ENCODE data around the gene BARHL1.

BARHL1 gene

GRCh38 chr9:132541051-132541450, 41.4 kb upstream of the BARHL1 start:
- Histone ChIP-seq H4K20me1 (ENCODE audit: control insufficient read depth, insufficient read depth, low read depth, low read length) (no peaks in the 10 kb centered on the region), H3K9me3 (ENCODE audit: control insufficient read depth, insufficient read depth, low read length) (no peaks in the 10 kb centered on the region), H3K4me3 (ENCODE audit: low read length) (no peak overlapping the region), H3K4me2 (ENCODE audit: low read length) (no peak overlapping the region), H3K36me3 (ENCODE audit: control insufficient read depth, low read length) (no peaks in the 10 kb centered on the region), H3K27ac (ENCODE audit: low read depth, low read length) (no peak overlapping the region), H3F3A (ENCODE audit: control insufficient read depth, insufficient read depth) (no peaks in the 10 kb centered on the region), H3K27me3 (ENCODE audit: control insufficient read depth, low read length) (no peaks in the 10 kb centered on the region), H3K4me1 (ENCODE audit: control insufficient read depth, low read length) (peaks cover 5% of the 10 kb centered on the region), H3K9me2 (replicated peaks; ENCODE audit: control insufficient read depth, low read length) (no peaks in the 10 kb centered on the region), H3K79me2 (ENCODE audit: control insufficient read depth, low read length) (no peaks in the 10 kb centered on the region)
- TF ChIP-seq CTCF (IDR thresholded peaks at IDR 0.05; ENCODE audit: low read depth, low read length, poor library complexity, severe bottlenecking) = no peak
- no peak for TF ChIP-seq EZH2phosphoT487 (IDR thresholded peaks at IDR 0.05; ENCODE audit: borderline replicate concordance, low read length)

- H3K4me1 ChIP-seq (ENCODE audit: control insufficient read depth, low read length) = peaks cover 16% of the 10 kb centered on the region
- H3K79me2 ChIP-seq (ENCODE audit: control insufficient read depth, low read length) = no peaks in the 10 kb centered on the region
- H3K4me3 ChIP-seq (ENCODE audit: low read length) = no peak overlapping the region
- H3K27ac ChIP-seq (ENCODE audit: low read depth, low read length) = no peak overlapping the region
- no peaks in the 10 kb centered on the region for H3K36me3 ChIP-seq (ENCODE audit: control insufficient read depth, low read length)
- no peak for TF ChIP-seq EZH2phosphoT487 (IDR thresholded peaks at IDR 0.05; ENCODE audit: borderline replicate concordance, low read length)
- TF ChIP-seq CTCF (IDR thresholded peaks at IDR 0.05; ENCODE audit: low read depth, low read length, poor library complexity, severe bottlenecking) = no peak
- no peaks in the 10 kb centered on the region for H3K9me3 ChIP-seq (ENCODE audit: control insufficient read depth, insufficient read depth, low read length)
- peaks cover 3% of the 10 kb centered on the region; the same call in 1 of the 2 replicates for H3F3A ChIP-seq (ENCODE audit: control insufficient read depth, insufficient read depth)
- no peaks in the 10 kb centered on the region for H3K27me3 ChIP-seq (ENCODE audit: control insufficient read depth, low read length)
- no peaks in the 10 kb centered on the region for H4K20me1 ChIP-seq (ENCODE audit: control insufficient read depth, insufficient read depth, low read depth, low read length)
- no peak overlapping the region for H3K4me2 ChIP-seq (ENCODE audit: low read length)
- no peaks in the 10 kb centered on the region for H3K9me2 ChIP-seq (replicated peaks; ENCODE audit: control insufficient read depth, low read length)
Measured at GRCh38 chr9:132541870-132542830, 40.3 kb upstream of the BARHL1 start.

DNA sequence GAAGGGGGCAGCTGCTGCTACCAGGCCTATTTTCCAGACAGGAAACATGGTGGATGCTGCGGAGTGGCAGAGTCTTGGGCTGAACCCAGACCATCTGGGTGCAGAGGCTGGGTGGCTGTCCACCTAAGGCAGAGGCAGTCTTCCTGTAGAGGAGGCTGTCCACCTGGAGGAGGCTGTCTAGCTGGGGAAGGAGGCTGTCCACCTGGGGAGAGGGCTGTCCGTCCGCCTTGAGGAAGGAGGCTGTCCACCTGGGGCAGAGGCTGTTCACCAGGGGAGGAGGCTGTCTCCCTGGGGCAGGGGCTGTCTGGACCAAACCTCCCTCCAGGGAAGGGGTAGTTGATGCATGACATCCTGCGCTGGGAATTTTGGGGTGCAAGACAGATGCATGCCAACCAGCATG, 39.2 kb upstream of the BARHL1 start:
- no peaks in the 10 kb centered on the region for H3K79me2 ChIP-seq (ENCODE audit: control insufficient read depth, low read length)
- no peaks in the 10 kb centered on the region for H3K9me2 ChIP-seq (replicated peaks; ENCODE audit: control insufficient read depth, low read length)
- no peaks in the 10 kb centered on the region for H3K36me3 ChIP-seq (ENCODE audit: control insufficient read depth, low read length)
- H4K20me1 ChIP-seq (ENCODE audit: control insufficient read depth, insufficient read depth, low read depth, low read length) = no peaks in the 10 kb centered on the region
- TF ChIP-seq EZH2phosphoT487 (IDR thresholded peaks at IDR 0.05; ENCODE audit: borderline replicate concordance, low read length) (no peak), CTCF (IDR thresholded peaks at IDR 0.05; ENCODE audit: low read depth, low read length, poor library complexity, severe bottlenecking) (no peak)
- H3K4me2 ChIP-seq (ENCODE audit: low read length) = no peak overlapping the region
- H3K27me3 ChIP-seq (ENCODE audit: control insufficient read depth, low read length) = no peaks in the 10 kb centered on the region
- H3F3A ChIP-seq (ENCODE audit: control insufficient read depth, insufficient read depth) = peaks cover 12% of the 10 kb centered on the region
- H3K4me1 ChIP-seq (ENCODE audit: control insufficient read depth, low read length) = peaks cover 27% of the 10 kb centered on the region
- no peak overlapping the region for H3K4me3 ChIP-seq (ENCODE audit: low read length)
- no peak overlapping the region for H3K27ac ChIP-seq (ENCODE audit: low read depth, low read length)
- H3K9me3 ChIP-seq (ENCODE audit: control insufficient read depth, insufficient read depth, low read length) = no peaks in the 10 kb centered on the region

Measured in DOHH2 (cell line).